SK-N-SH (cell line): Measurements from ENCODE around the gene GPATCH1. TPM values are rescaled to one million over a fixed set of nuclear protein-coding genes. Genes with fewer than 3 reads are reported as not detected.

Source experiments
- CTCF ChIA-PET: fragments of 300-600, 350-600 bp; formaldehyde crosslinking; extraction: SDS; loops from one replicate; lab custom pipeline; 2021; lab: Yijun Ruan, JAX
- POLR2A ChIA-PET: fragments of 350-600 bp; sonication (Branson Sonifier 250); formaldehyde crosslinking; extraction: SDS; loops from one replicate; lab custom pipeline; 2020; ENCODE audit warnings: antibody characterized with exemption, inconsistent platforms; lab: Yijun Ruan, JAX
- DNase-seq: peaks from one replicate; pipeline ENCODE4 v3.0.0; 2012
- H2AFZ ChIP-seq: fragments of 200-600 bp; sonication (generic); 2 replicates; pipeline ENCODE4 v1.8.1; 2016; ENCODE audit warnings: antibody characterized with exemption, mild to moderate bottlenecking, low read depth
- H3F3A ChIP-seq: fragments of 200-600 bp; sonication (generic); replicated peaks from 2 replicates; pipeline ENCODE3; 2016; ENCODE audit warnings: antibody characterized with exemption, mild to moderate bottlenecking; ENCODE audit not compliant: insufficient read depth
- H3K27ac ChIP-seq, 2 experiments: fragments of 200-500 bp in 1 of 2; fragments of 200-600 bp in 1 of 2; sonication (Bioruptor generic) in 1 of 2; sonication (generic), shearing (Covaris generic) in 1 of 2; 2 replicates each; pipeline versions ENCODE4 v1.5.1 to v1.6.1; 2014 to 2016; ENCODE audit warnings: low read depth in 2 of 2, inconsistent platforms in 1 of 2, low read length in 1 of 2, mild to moderate bottlenecking in 1 of 2, mixed read lengths in 1 of 2
- H3K27me3 ChIP-seq: fragments of 200-600 bp; sonication (generic), shearing (Covaris generic); 2 replicates; pipeline ENCODE4 v1.6.1; 2016; ENCODE audit warnings: mixed run types; ENCODE audit not compliant: insufficient read depth
- H3K36me3 ChIP-seq, 2 experiments: fragments of 200-500 bp in 1 of 2; fragments of 200-600 bp in 1 of 2; sonication (Bioruptor generic) in 1 of 2; sonication (generic) in 1 of 2; replicated peaks in 1 of 2; 2 replicates each; pipeline versions ENCODE3 to v1.5.1; 2014 to 2016; ENCODE audit warnings: low read length in 1 of 2, mild to moderate bottlenecking in 1 of 2; ENCODE audit not compliant: insufficient read depth in 2 of 2, control insufficient read depth in 1 of 2
- H3K4me1 ChIP-seq, 2 experiments: fragments of 200-500 bp in 1 of 2; fragments of 200-600 bp in 1 of 2; sonication (Bioruptor generic) in 1 of 2; sonication (generic), shearing (Covaris generic) in 1 of 2; 2 replicates each; pipeline versions ENCODE4 v1.5.1 to v1.6.1; 2014 to 2016; ENCODE audit warnings: low read depth in 1 of 2, low read length in 1 of 2, mixed run types in 1 of 2; ENCODE audit not compliant: insufficient read depth in 2 of 2, control insufficient read depth in 1 of 2
- H3K4me2 ChIP-seq: fragments of 200-600 bp; sonication (generic), shearing (Covaris generic); 2 replicates; pipeline ENCODE4 v1.6.1; 2017; ENCODE audit warnings: mixed run types
- H3K4me3 ChIP-seq, 2 experiments: fragments of 200-500 bp in 1 of 2; fragments of 200-600 bp in 1 of 2; sonication (Bioruptor generic) in 1 of 2; sonication (generic), shearing (Covaris generic) in 1 of 2; 2 replicates each; pipeline versions ENCODE4 v1.5.1 to v1.8.1; 2014 to 2016; ENCODE audit warnings: low read depth in 2 of 2, inconsistent platforms in 1 of 2, low read length in 1 of 2, mild to moderate bottlenecking in 1 of 2, mixed read lengths in 1 of 2, moderate library complexity in 1 of 2
- H3K79me2 ChIP-seq: fragments of 200-600 bp; sonication (generic); 2 replicates; pipeline ENCODE4 v1.8.1; 2017; ENCODE audit warnings: mild to moderate bottlenecking; ENCODE audit not compliant: insufficient read depth
- H3K9ac ChIP-seq: fragments of 200-600 bp; sonication (generic); 2 replicates; pipeline ENCODE4 v1.6.1; 2017; ENCODE audit warnings: mixed run types
- H3K9me2 ChIP-seq: fragments of 200-600 bp; sonication (generic); 2 replicates; pipeline ENCODE4 v1.6.1; 2017; ENCODE audit warnings: mixed run types
- H3K9me3 ChIP-seq: fragments of 200-600 bp; sonication (generic); 2 replicates; pipeline ENCODE4 v1.6.1; 2017; ENCODE audit warnings: mixed run types, mild to moderate bottlenecking, moderate library complexity
- H4K20me1 ChIP-seq: fragments of 200-600 bp; sonication (generic); 2 replicates; pipeline ENCODE4 v1.6.1; 2017; ENCODE audit warnings: mild to moderate bottlenecking, mixed run types; ENCODE audit not compliant: insufficient read depth
- ELF1 ChIP-seq: IDR thresholded peaks from 2 replicates; pipeline ENCODE4 v1.4.0; 2012
- NRF1 ChIP-seq: IDR thresholded peaks from 2 replicates; pipeline ENCODE4 v1.6.1; 2012; ENCODE audit warnings: low read depth, mild to moderate bottlenecking, low read length
- PBX3 ChIP-seq: IDR thresholded peaks from 2 replicates; pipeline ENCODE4; 2012
- RCOR1 ChIP-seq: fragments of 150-350 bp; IDR thresholded peaks from 2 replicates; pipeline ENCODE4 v1.6.1; 2017; ENCODE audit warnings: antibody characterized with exemption, low read length
- RXRA ChIP-seq: IDR thresholded peaks from 2 replicates; pipeline ENCODE4 v1.4.0; 2012; ENCODE audit warnings: low read depth, mild to moderate bottlenecking, borderline replicate concordance
- TEAD4 ChIP-seq: IDR thresholded peaks from 2 replicates; pipeline ENCODE4 v1.4.0; 2012; ENCODE audit warnings: mild to moderate bottlenecking, borderline replicate concordance; ENCODE audit not compliant: insufficient read depth
- USF2 ChIP-seq: fragments of 150-350 bp; IDR thresholded peaks from 2 replicates; pipeline ENCODE4 v1.6.1; 2017; ENCODE audit warnings: antibody characterized with exemption, low read length, low read depth, borderline replicate concordance
- WGBS: methylation state at CpG from one replicate; pipeline ENCODE4 v1.1.6; 2017; ENCODE audit warnings: low lambda C conversion rate; 5-methylcytosine and 5-hydroxymethylcytosine counted together
- polyA plus RNA-seq, 3 experiments: library from polyadenylated mRNA; depleted of rRNA; stranded (reverse); fragments of >200 nt; gene quantifications; 2 replicates each; pipeline ENCODE4 v1.2.3, GENCODE V29; 2012
- TF ChIP-seq, protein P1 (sequence below): fragments of 200-600 bp; sonication (generic); IDR thresholded peaks from 2 replicates; pipeline ENCODE4 v1.6.1; 2017; ENCODE audit warnings: antibody characterized with exemption, mild to moderate bottlenecking, moderate library complexity

The GPATCH1 gene
- polyA plus RNA-seq, 1 of the 3 experiments (the other 2 are of a cell fraction), result 5.9 TPM

DNA sequence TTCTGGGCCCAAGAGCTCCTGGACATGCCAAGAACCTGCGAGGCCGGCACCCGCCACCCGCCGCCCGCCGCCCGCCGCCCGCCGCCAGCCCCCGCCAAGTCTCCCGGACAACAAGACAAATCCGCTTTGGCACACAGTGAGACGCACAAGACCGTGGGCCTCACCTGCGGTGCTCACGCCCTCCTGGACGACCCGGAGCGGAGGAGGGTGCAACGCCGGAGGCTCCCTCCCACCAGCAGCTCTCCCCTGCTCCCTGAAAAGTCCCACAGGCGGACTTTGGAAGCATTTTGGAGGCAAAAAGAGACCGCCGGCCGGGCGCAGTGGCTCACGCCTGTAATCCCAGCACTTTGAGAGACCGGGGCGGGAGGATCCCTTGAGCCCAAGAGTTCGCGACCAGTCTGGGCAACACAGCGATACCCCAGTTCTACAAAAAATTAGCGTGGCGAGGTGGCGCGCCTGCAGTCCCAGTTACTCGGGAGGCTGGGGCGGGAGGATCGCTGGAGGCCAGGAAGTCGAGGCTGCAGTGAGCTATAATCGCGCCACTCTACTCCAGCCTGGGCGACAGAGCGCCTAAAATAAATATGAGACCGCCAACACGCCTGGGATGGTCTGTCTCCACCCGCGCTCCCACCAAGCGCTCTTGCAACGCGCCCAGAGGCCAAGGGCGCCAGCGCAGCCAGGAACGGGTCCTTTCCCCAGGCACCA is 17.1 kb upstream of the GPATCH1 start:
- Histone ChIP-seq H3K27me3 (no peaks in the 10 kb centered on the region), H2AFZ (peak overlapping the region; percentile 90), H3K9me2 (no peaks in the 10 kb centered on the region), H3K79me2 (peaks cover 22% of the 10 kb centered on the region; the same call in 1 of the 2 replicates), H4K20me1 (no peaks in the 10 kb centered on the region), H3K9ac (peak overlapping the region; percentile 51; the same call in 1 of the 2 replicates), H3K36me3 (no peaks in the 10 kb centered on the region), H3K4me2 (peak overlapping the region; percentile 85), H3K4me1 (peaks cover 0 to 7% of the 10 kb centered on the region in 2 experiments; a peak in 1 of 4 replicates), H3F3A (peaks cover 10% of the 10 kb centered on the region), H3K9me3 (no peaks in the 10 kb centered on the region), H3K27ac (no peak overlapping the region), H3K4me3 (peak overlapping the region; percentile 53 to 74)
- 0% methylated on average over 11 of the region's 56 CpGs for WGBS
- CTCF ChIA-PET, result no interaction called here
- POLR2A ChIA-PET, result interaction anchor here (1.2 kb wide), 1 partner anchor 17 kb away, joined by 5 read pairs; the partner anchor contains the start of gene GPATCH1
- DNase-seq, result peak; percentile 57
- TF ChIP-seq ELF1, result no peak
- TF ChIP-seq, protein P1, sequence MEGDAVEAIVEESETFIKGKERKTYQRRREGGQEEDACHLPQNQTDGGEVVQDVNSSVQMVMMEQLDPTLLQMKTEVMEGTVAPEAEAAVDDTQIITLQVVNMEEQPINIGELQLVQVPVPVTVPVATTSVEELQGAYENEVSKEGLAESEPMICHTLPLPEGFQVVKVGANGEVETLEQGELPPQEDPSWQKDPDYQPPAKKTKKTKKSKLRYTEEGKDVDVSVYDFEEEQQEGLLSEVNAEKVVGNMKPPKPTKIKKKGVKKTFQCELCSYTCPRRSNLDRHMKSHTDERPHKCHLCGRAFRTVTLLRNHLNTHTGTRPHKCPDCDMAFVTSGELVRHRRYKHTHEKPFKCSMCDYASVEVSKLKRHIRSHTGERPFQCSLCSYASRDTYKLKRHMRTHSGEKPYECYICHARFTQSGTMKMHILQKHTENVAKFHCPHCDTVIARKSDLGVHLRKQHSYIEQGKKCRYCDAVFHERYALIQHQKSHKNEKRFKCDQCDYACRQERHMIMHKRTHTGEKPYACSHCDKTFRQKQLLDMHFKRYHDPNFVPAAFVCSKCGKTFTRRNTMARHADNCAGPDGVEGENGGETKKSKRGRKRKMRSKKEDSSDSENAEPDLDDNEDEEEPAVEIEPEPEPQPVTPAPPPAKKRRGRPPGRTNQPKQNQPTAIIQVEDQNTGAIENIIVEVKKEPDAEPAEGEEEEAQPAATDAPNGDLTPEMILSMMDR, result 0 out of 2 replicates have a peak, but pooled peaks have one; percentile 12

DNA sequence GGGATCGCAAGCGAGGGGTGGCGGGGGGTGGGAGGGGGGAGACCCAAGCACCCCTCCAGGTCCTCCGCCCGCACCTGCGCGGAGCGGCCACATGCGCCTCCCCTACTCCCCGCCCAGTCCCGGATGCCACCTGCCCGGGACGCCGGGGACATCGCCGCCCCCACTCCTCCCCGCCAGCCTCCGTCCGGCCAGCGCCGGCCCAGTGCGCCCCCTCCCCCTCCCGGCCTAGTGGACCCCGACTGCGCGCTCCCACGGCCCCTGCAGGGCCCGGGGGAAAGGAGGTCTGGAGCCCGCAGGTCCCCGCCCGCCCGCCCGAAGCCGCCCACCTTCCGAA is 16.6 kb upstream of the GPATCH1 start:
- 0% methylated on average over 2 of the region's 35 CpGs for WGBS
- H3K4me3 ChIP-seq, result peak overlapping the region; percentile 53 to 74
- no peak overlapping the region for H2AFZ ChIP-seq
- TF ChIP-seq RXRA, result no peak
- no peak for TF ChIP-seq TEAD4
- TF ChIP-seq RCOR1, result no peak
- TF ChIP-seq NRF1, result no peak
- no peak for TF ChIP-seq USF2
- no peak for TF ChIP-seq PBX3
- H3K79me2 ChIP-seq, result peaks cover 17% of the 10 kb centered on the region; the same call in 1 of the 2 replicates
- peaks cover 0 to 8% of the 10 kb centered on the region in 2 experiments; a peak in 1 of 4 replicates for H3K4me1 ChIP-seq
- ChIA-PET POLR2A (interaction anchor here (1.3 kb wide), 1 partner anchor 16 kb away, joined by 4 read pairs; the partner anchor contains the start of gene GPATCH1), CTCF (no interaction called here)
- no peak overlapping the region for H3K27ac ChIP-seq
- no peaks in the 10 kb centered on the region for H3K9me2 ChIP-seq
- peaks cover 10% of the 10 kb centered on the region for H3F3A ChIP-seq
- no peaks in the 10 kb centered on the region for H3K36me3 ChIP-seq
- peak overlapping the region; percentile 51; the same call in 1 of the 2 replicates for H3K9ac ChIP-seq
- no peaks in the 10 kb centered on the region for H4K20me1 ChIP-seq
- peak; percentile 84 for DNase-seq
- no peaks in the 10 kb centered on the region for H3K27me3 ChIP-seq
- H3K4me2 ChIP-seq, result peak overlapping the region; percentile 85
- H3K9me3 ChIP-seq, result no peaks in the 10 kb centered on the region
